ENCODE results near the gene CTNNA3. TPM values are rescaled to one million over a fixed set of nuclear protein-coding genes. Genes with fewer than 3 reads are reported as not detected.

The CTNNA3 gene
- total RNA-seq, 4 donors from 2014 or later: 1.2 to 7.1 (median 1.3) TPM

DNA sequence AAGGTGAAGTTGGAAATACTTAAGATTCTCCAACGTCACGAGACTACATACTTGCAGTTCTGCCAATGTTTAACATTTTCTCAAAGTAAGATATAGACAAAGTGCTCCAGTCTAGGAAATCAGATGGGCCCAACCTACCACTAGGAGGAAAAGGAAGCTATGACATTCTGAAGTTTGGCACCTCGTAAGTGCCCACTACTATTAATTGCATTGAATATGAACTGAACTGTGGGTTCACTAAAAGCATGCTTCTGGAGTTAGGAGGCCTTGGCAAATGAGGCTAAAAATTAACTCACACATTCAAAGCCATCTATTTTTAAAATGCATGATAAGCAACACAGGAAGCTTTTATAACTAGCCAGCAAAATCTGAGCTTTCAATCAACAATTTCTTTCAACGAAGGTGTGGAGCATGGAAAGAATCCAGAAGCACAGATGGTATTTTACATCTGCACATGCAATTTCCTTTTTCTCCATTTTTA lies 620.5 kb downstream of the CTNNA3 start:
- DNase-seq (ENCODE audit: low spot score) (no peak), ATAC-seq (ENCODE audit: low FRiP score) (no peak)
- TF ChIP-seq, protein P1, sequence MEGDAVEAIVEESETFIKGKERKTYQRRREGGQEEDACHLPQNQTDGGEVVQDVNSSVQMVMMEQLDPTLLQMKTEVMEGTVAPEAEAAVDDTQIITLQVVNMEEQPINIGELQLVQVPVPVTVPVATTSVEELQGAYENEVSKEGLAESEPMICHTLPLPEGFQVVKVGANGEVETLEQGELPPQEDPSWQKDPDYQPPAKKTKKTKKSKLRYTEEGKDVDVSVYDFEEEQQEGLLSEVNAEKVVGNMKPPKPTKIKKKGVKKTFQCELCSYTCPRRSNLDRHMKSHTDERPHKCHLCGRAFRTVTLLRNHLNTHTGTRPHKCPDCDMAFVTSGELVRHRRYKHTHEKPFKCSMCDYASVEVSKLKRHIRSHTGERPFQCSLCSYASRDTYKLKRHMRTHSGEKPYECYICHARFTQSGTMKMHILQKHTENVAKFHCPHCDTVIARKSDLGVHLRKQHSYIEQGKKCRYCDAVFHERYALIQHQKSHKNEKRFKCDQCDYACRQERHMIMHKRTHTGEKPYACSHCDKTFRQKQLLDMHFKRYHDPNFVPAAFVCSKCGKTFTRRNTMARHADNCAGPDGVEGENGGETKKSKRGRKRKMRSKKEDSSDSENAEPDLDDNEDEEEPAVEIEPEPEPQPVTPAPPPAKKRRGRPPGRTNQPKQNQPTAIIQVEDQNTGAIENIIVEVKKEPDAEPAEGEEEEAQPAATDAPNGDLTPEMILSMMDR (IDR thresholded peaks at IDR 0.05): no peak

DNA sequence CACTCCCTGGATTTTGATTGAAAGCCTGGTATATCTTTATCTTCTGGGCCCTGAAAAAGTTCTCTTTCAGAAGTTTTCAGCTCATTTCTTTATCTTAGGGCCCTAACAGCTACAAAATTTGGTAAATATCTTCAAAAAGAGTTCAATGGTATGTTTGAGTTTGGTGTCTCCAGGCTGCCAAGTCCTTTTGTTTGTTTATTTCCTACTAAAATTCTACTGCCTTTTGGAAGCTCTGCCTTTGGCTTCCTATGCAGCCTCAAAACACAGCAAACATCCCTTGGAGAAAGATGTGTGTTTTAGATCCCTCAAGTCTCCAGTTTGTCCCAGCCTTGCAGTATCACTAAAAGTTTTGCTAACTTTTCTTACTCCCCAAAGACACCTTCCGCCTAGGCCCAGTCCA lies 623.3 kb downstream of the CTNNA3 start:
- DNase-seq (ENCODE audit: low spot score): no peak
- no peak for ATAC-seq (ENCODE audit: low FRiP score)
- TF ChIP-seq, protein P1 (IDR thresholded peaks at IDR 0.05): no peak

DNA sequence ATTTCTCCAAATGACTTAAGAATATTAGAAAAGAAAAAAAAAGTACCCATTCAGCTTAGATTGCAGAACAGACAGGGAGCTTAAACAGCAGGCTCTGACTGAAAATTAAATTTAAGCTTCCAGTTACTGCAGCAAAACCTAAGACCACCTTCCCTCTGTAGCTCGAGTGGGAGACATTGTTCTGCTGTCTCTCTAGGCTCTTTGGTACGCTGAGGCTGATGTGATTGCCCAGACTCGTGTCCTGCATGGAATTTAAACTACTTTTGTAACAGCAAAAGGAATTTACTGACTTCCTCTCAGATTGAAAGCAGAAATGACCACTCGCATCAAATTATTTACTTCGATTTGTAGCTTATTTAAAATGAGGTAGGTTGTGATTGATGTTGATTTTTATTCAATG lies 645.6 kb downstream of the CTNNA3 start:
- no peak for ATAC-seq (ENCODE audit: low FRiP score)
- TF ChIP-seq, protein P1 (IDR thresholded peaks at IDR 0.05): no peak
- DNase-seq (ENCODE audit: low spot score): no peak

DNA sequence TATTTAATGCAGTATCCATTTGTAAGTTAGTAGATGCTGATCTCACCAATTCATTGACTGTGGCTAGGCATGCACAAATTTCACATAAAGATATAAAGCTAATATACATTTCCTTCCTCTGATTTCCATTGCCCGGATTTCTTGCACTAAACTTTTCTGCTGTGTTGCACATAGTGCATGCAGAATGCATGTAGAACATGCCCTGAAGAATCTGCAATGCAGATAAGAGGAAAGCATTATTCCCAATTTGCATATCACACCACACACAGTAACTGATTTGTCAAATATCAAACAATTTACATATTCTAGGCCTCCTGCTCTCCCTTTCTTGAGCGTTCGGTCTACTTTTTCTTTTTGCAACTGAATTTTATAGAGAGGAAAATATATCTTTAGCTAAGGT lies 646.0 kb downstream of the CTNNA3 start:
- TF ChIP-seq, protein P1 (IDR thresholded peaks at IDR 0.05): no peak
- DNase-seq (ENCODE audit: low spot score) (no peak), ATAC-seq (ENCODE audit: low FRiP score) (no peak)

DNA sequence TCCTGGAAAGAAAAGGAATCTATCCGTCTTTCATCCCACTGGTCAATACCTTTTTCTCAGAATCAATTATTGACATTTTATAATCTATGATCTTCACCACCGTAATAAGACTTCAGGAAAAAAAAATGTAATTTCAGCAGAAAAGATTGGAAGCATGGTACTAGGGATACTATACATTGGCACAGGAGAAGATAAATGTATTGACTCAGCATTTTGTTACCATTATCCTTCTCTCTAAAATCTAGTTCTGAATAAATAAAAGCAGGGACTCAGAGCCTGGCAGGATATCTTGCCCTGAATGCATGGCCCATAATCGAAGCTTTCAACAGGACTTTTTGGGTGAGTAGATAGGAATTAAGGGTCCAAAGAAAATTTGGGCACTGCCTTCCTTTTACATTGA lies 649.5 kb downstream of the CTNNA3 start:
- TF ChIP-seq, protein P1 (IDR thresholded peaks at IDR 0.05): no peak
- no peak for DNase-seq (ENCODE audit: low spot score)
- ATAC-seq (ENCODE audit: low FRiP score): no peak

DNA sequence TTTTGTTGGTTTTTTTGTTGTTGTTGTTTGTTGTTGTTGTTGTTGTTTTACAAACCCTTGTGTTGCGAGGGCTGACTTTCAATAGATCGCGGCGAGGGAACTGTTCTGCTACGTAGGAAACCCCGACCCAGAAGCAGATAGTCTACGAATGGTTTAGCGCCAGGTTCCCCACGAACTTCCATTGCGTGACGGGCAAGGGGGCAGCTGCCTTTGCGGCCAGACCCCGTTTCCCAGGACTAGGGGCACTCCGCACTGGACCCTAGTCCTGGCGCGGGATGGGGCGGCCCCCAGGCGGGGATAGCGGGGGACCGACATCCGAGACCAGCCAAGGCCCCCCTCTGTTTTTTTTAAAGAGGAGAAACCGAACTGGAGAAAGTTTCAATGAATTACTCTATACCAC lies 650.6 kb downstream of the CTNNA3 start:
- ATAC-seq (ENCODE audit: low FRiP score): no peak
- TF ChIP-seq, protein P1 (IDR thresholded peaks at IDR 0.05): no peak
- DNase-seq (ENCODE audit: low spot score): no peak

DNA sequence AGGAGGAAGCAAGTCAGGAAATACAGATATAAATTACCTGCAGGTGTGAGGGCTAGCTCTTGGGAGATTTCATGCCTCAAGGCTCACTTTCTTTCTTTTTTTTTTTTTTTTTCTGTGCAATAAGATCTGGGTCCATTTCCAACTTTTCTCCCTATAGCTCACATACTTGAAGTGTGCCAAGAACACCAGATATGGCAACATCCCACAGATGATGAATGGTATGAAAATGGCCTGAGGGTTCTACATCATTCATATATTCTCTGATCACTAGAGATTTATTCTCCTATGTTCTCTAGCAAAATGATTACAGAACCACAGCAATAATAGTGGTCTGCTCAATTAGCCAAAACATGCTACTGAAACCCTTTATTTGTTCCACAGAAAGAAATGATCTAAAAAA lies 653.0 kb downstream of the CTNNA3 start:
- ATAC-seq (ENCODE audit: low FRiP score): no peak
- TF ChIP-seq, protein P1 (IDR thresholded peaks at IDR 0.05): no peak
- no peak for DNase-seq (ENCODE audit: low spot score)

Measured in omental fat pad (tissue), 4 donors.